ENCODE measurements around the gene RSPO3.
A peak's percentile ranks its signal among the peaks of the same experiment; 100 is the strongest.

The RSPO3 gene

DNA sequence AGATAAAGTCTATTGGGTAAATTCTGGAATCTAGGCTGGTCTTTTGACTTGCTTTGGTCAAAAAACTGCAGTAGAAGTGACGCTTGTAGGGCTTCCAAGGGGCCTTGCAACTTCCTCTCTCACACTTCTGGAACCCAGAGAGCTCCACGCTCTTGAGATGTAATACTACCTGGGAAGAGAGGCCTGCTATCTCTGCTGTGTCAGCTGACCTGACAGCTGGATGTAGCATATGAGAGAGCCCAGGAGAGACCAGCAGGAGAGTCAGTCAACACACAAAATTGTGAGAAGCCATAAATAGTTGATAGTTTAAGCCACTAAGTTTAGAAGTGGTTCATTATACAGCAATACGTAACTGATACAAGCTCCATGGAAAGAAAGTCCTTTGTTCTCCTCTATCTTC lies 7.8 kb upstream of the RSPO3 start:
- POLR2A ChIA-PET: no interaction called here
- CTCF ChIA-PET: interaction anchor here (1.3 to 1.7 kb wide), 2 partner anchors 10 to 11 kb away, joined by 3 to 4 read pairs; no protein-coding TSS in a partner anchor
- H3K27me3 ChIP-seq (replicated peaks in 2 of 5; ENCODE audit: control insufficient read depth in 4 of 5, insufficient read depth in 5 of 5, low read length in 4 of 5): peaks cover 6 to 25% (median 16%) of the 10 kb centered on the region in 5 experiments
- H3K36me3 ChIP-seq (ENCODE audit: control insufficient read depth in 4 of 4, insufficient read depth in 4 of 4, low read length in 3 of 4): no peaks in the 10 kb centered on the region
- H3K9me3 ChIP-seq (ENCODE audit: control extremely low read depth in 1 of 5, control insufficient read depth in 4 of 5, insufficient read depth in 2 of 5, low read depth in 1 of 5, low read length in 4 of 5): no peaks in the 10 kb centered on the region
- no peak overlapping the region for H3K4me3 ChIP-seq (ENCODE audit: control insufficient read depth in 1 of 7, extremely low read depth in 1 of 7, insufficient read depth in 4 of 7, low read depth in 2 of 7, low read length in 6 of 7)
- 100% methylated on average over 2 of the region's 3 CpGs for WGBS (ENCODE audit: insufficient coverage)
- peaks cover 0 to 3% (median 0%) of the 10 kb centered on the region in 4 experiments for H3K4me1 ChIP-seq (ENCODE audit: control extremely low read depth in 1 of 4, control insufficient read depth in 4 of 4, insufficient read depth in 4 of 4, low read length in 3 of 4)
- H3K27ac ChIP-seq (ENCODE audit: insufficient read depth in 1 of 2, low read depth in 1 of 2, low read length in 2 of 2, poor library complexity in 1 of 2, severe bottlenecking in 2 of 2): no peak overlapping the region
- DNase-seq: no peak

DNA sequence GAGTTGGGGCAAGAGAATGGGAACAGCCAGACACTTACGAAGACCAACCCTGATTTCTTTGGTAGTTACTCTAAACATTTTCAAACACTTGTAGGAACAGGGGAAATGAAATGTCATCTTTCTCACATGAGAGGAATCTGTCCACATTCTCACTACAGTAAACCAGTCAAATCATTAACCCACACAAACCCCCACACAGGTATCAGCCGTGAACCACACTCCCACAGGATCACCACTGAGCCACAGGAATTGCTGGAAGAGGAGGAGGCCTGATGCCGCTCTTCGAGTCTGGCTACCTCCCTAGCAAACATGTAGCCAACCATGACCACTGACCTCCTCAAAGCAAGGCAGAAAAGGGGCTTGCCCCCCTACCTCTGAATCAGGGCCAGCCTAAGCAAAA lies 6.9 kb upstream of the RSPO3 start:
- ChIA-PET CTCF (interaction anchor here (1.3 to 1.7 kb wide), 2 partner anchors 10 to 11 kb away, joined by 3 to 4 read pairs; no protein-coding TSS in a partner anchor), POLR2A (no interaction called here)
- WGBS (ENCODE audit: insufficient coverage): no CpG with 5 or more reads among the region's 4 CpGs
- Histone ChIP-seq H3K27me3 (replicated peaks in 2 of 5; ENCODE audit: control insufficient read depth in 4 of 5, insufficient read depth in 5 of 5, low read length in 4 of 5) (peaks cover 8 to 32% (median 19%) of the 10 kb centered on the region in 5 experiments), H3K36me3 (ENCODE audit: control insufficient read depth in 4 of 4, insufficient read depth in 4 of 4, low read length in 3 of 4) (no peaks in the 10 kb centered on the region), H3K27ac (ENCODE audit: insufficient read depth in 1 of 2, low read depth in 1 of 2, low read length in 2 of 2, poor library complexity in 1 of 2, severe bottlenecking in 2 of 2) (no peak overlapping the region), H3K9me3 (ENCODE audit: control extremely low read depth in 1 of 5, control insufficient read depth in 4 of 5, insufficient read depth in 2 of 5, low read depth in 1 of 5, low read length in 4 of 5) (no peaks in the 10 kb centered on the region), H3K4me3 (ENCODE audit: control insufficient read depth in 1 of 7, extremely low read depth in 1 of 7, insufficient read depth in 4 of 7, low read depth in 2 of 7, low read length in 6 of 7) (no peak overlapping the region), H3K4me1 (ENCODE audit: control extremely low read depth in 1 of 4, control insufficient read depth in 4 of 4, insufficient read depth in 4 of 4, low read length in 3 of 4) (peaks cover 0 to 3% (median 0%) of the 10 kb centered on the region in 4 experiments)
- no peak for DNase-seq

DNA sequence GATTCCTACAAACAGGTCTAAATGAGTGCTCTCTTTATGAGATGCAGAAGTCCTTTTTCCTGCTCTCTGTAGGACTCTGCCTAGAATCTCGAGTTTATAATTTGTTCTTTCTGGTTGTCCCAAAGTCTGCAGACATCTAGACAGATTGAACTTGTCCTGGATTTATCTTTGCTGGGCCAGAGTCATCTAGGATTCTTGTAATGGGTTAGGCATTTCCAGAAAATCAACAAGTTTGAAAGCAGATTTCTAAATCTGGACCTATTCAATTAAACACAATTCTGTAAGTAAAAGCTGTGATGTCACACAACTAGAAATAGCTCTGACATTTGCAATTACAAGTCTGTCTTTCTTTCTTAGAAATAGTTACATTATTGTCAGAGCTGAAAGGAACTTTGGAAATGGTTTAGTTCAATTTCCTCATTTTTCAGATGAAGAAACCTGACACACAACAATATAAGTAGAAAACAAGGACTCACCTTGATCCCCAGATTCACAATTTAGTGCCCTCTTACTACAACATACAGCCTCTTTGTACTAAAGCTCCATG lies 4.2 kb upstream of the RSPO3 start:
- Histone ChIP-seq H3K9me3 (ENCODE audit: control extremely low read depth in 1 of 5, control insufficient read depth in 4 of 5, insufficient read depth in 2 of 5, low read depth in 1 of 5, low read length in 4 of 5) (no peaks in the 10 kb centered on the region), H3K27me3 (replicated peaks in 2 of 5; ENCODE audit: control insufficient read depth in 4 of 5, insufficient read depth in 5 of 5, low read length in 4 of 5) (peaks cover 9 to 52% (median 29%) of the 10 kb centered on the region in 5 experiments), H3K36me3 (ENCODE audit: control insufficient read depth in 4 of 4, insufficient read depth in 4 of 4, low read length in 3 of 4) (no peaks in the 10 kb centered on the region), H3K27ac (ENCODE audit: insufficient read depth in 1 of 2, low read depth in 1 of 2, low read length in 2 of 2, poor library complexity in 1 of 2, severe bottlenecking in 2 of 2) (no peak overlapping the region), H3K4me1 (ENCODE audit: control extremely low read depth in 1 of 4, control insufficient read depth in 4 of 4, insufficient read depth in 4 of 4, low read length in 3 of 4) (peaks cover 0 to 12% (median 11%) of the 10 kb centered on the region in 4 experiments), H3K4me3 (ENCODE audit: control insufficient read depth in 1 of 7, extremely low read depth in 1 of 7, insufficient read depth in 4 of 7, low read depth in 2 of 7, low read length in 6 of 7) (no peak overlapping the region)
- no peak for DNase-seq
- 67% methylated on average over 1 of the region's 1 CpG for WGBS (ENCODE audit: insufficient coverage)
- ChIA-PET CTCF (interaction anchor here (1.2 kb wide), 1 partner anchor 14 kb away, joined by 3 read pairs; no protein-coding TSS in a partner anchor), POLR2A (no interaction called here)

DNA sequence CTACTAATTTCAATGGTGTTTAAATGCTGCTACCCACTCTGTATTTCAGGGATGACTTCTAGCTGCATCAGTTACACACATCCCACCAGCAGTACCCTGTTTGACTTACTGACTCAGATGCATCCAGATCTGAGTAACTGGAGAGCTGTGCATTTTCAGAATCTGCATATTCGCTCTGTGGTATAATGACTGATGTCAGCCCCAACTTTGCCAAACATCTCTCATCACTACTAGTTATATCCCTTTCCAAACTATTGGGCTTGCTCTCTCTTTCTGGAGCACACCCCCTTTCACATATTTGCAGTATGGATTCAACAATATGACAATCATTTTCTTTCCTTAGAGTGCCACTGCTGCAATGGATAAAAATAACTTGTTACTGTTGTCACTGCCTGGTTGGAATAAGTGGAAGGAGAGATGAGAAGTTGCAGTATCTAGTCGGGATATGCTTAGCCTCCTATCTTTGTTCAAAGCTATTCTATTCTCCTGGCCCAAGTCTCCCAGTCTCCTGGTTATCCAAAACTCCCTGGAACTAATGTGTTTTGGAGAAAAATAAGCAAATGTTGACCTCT lies 3.3 kb upstream of the RSPO3 start:
- 100% methylated on average over 2 of the region's 2 CpGs for WGBS (ENCODE audit: insufficient coverage)
- DNase-seq: no peak
- ChIA-PET CTCF (interaction anchor here (0.5 kb wide), 1 partner anchor 947 kb away, joined by 3 read pairs; no protein-coding TSS in a partner anchor), POLR2A (no interaction called here)
- Histone ChIP-seq H3K36me3 (ENCODE audit: control insufficient read depth in 4 of 4, insufficient read depth in 4 of 4, low read length in 3 of 4) (no peaks in the 10 kb centered on the region), H3K27ac (ENCODE audit: insufficient read depth in 1 of 2, low read depth in 1 of 2, low read length in 2 of 2, poor library complexity in 1 of 2, severe bottlenecking in 2 of 2) (no peak overlapping the region), H3K27me3 (replicated peaks in 2 of 5; ENCODE audit: control insufficient read depth in 4 of 5, insufficient read depth in 5 of 5, low read length in 4 of 5) (peaks cover 9 to 61% (median 34%) of the 10 kb centered on the region in 5 experiments), H3K9me3 (ENCODE audit: control extremely low read depth in 1 of 5, control insufficient read depth in 4 of 5, insufficient read depth in 2 of 5, low read depth in 1 of 5, low read length in 4 of 5) (no peaks in the 10 kb centered on the region), H3K4me3 (ENCODE audit: control insufficient read depth in 1 of 7, extremely low read depth in 1 of 7, insufficient read depth in 4 of 7, low read depth in 2 of 7, low read length in 6 of 7) (no peak overlapping the region), H3K4me1 (ENCODE audit: control extremely low read depth in 1 of 4, control insufficient read depth in 4 of 4, insufficient read depth in 4 of 4, low read length in 3 of 4) (peaks cover 3 to 21% (median 18%) of the 10 kb centered on the region in 4 experiments)

DNA sequence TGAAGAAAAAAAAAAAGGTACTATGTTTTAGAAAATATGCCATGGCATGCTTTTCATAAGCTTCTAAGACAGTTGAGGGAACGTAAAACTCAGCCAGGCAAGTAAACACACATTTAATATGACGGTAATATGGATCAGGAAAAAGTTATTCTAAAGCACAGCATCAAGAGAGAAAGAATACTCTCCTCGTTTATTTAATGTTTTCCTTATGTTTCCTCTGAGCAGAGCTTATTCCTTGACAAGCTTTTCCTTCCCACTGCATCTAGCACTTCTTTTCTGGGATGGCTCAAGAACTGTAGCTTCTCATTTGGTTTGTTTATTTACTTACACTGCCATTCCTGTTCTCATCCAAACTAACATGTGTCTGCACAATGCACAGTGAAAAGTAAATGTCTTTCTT lies 2.7 kb upstream of the RSPO3 start:
- 81% methylated on average over 3 of the region's 3 CpGs for WGBS (ENCODE audit: insufficient coverage)
- no peaks in the 10 kb centered on the region for H3K36me3 ChIP-seq (ENCODE audit: control insufficient read depth in 4 of 4, insufficient read depth in 4 of 4, low read length in 3 of 4)
- ChIA-PET POLR2A (no interaction called here), CTCF (interaction anchor here (0.6 kb wide), 1 partner anchor 1145 kb away, joined by 3 read pairs; no protein-coding TSS in a partner anchor)
- no peak for DNase-seq
- H3K4me1 ChIP-seq (ENCODE audit: control extremely low read depth in 1 of 4, control insufficient read depth in 4 of 4, insufficient read depth in 4 of 4, low read length in 3 of 4): peaks cover 3 to 27% (median 21%) of the 10 kb centered on the region in 4 experiments
- H3K9me3 ChIP-seq (ENCODE audit: control extremely low read depth in 1 of 5, control insufficient read depth in 4 of 5, insufficient read depth in 2 of 5, low read depth in 1 of 5, low read length in 4 of 5): no peaks in the 10 kb centered on the region
- no peak overlapping the region for H3K27ac ChIP-seq (ENCODE audit: insufficient read depth in 1 of 2, low read depth in 1 of 2, low read length in 2 of 2, poor library complexity in 1 of 2, severe bottlenecking in 2 of 2)
- H3K4me3 ChIP-seq (ENCODE audit: control insufficient read depth in 1 of 7, extremely low read depth in 1 of 7, insufficient read depth in 4 of 7, low read depth in 2 of 7, low read length in 6 of 7): no peak overlapping the region
- peaks cover 9 to 67% (median 34%) of the 10 kb centered on the region in 5 experiments for H3K27me3 ChIP-seq (replicated peaks in 2 of 5; ENCODE audit: control insufficient read depth in 4 of 5, insufficient read depth in 5 of 5, low read length in 4 of 5)

DNA sequence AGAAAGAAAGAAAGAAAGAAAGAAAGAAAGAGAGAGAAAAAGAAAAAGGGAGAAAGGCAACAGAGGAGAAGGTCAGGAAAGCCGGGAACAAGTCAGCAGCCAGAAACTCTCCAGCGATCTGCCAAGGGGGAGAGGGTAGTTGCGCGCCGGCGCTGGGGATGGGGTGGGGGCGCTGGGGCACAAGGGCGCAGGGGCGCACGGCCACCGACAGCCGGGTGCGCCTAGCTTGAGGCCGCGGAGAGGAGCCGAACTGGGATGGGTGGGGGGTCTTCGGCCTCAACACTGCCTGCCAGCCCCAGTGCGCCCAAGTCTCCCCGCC lies 533 bp upstream of the RSPO3 start:
- H3K27ac ChIP-seq (ENCODE audit: insufficient read depth in 1 of 2, low read depth in 1 of 2, low read length in 2 of 2, poor library complexity in 1 of 2, severe bottlenecking in 2 of 2): no peak overlapping the region
- H3K4me3 ChIP-seq (ENCODE audit: control insufficient read depth in 1 of 7, extremely low read depth in 1 of 7, insufficient read depth in 4 of 7, low read depth in 2 of 7, low read length in 6 of 7): peak overlapping the region in 6 of 7 experiments; percentile 44 to 77 (median 67)
- H3K4me1 ChIP-seq (ENCODE audit: control extremely low read depth in 1 of 4, control insufficient read depth in 4 of 4, insufficient read depth in 4 of 4, low read length in 3 of 4): peaks cover 3 to 33% (median 22%) of the 10 kb centered on the region in 4 experiments
- peaks cover 11 to 89% (median 34%) of the 10 kb centered on the region in 5 experiments for H3K27me3 ChIP-seq (replicated peaks in 2 of 5; ENCODE audit: control insufficient read depth in 4 of 5, insufficient read depth in 5 of 5, low read length in 4 of 5)
- H3K9me3 ChIP-seq (ENCODE audit: control extremely low read depth in 1 of 5, control insufficient read depth in 4 of 5, insufficient read depth in 2 of 5, low read depth in 1 of 5, low read length in 4 of 5): no peaks in the 10 kb centered on the region
- ChIA-PET CTCF (interaction anchor here (0.5 to 1.3 kb wide), 2 partner anchors 314 to 317 kb away, joined by 3 to 4 read pairs; no protein-coding TSS in a partner anchor), POLR2A (no interaction called here)
- DNase-seq: no peak
- under 1% methylated on average over 19 of the region's 19 CpGs for WGBS (ENCODE audit: insufficient coverage)
- H3K36me3 ChIP-seq (ENCODE audit: control insufficient read depth in 4 of 4, insufficient read depth in 4 of 4, low read length in 3 of 4): no peaks in the 10 kb centered on the region
